ENCODE data around the gene ATG14. TPM values are rescaled to one million over a fixed set of nuclear protein-coding genes. Genes with fewer than 3 reads are reported as not detected.

ATG14 gene
- total RNA-seq, 5 donors from 2014 or later (not counting 1 experiment from before 2014, with no cell fraction given) = 13.2 to 18.1 (median 17.3) TPM

DNA sequence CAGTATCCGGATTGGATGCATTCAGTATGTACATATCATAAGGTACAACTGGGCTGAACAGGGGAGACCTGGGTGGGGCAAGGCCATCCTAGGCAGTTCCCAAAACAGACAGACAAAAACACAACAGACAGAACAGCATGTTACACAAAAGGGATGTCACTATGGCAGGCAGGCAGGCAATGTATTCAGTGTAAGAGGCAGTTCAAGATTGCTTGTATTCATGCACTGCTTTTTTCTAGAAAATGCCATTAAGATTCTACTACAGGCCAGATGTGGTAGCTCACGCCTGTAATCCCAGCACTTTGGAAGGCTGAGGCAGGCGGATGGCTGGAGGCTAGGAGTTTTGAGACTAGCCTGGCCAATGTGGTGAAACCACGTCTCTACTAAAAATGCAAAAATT lies 25.3 kb upstream of the ATG14 start:
- ATAC-seq (replicated peaks in 1 of 4) (no peak), DNase-seq (no peak)
- H3K27me3 ChIP-seq (replicated peaks in 1 of 2; ENCODE audit: control insufficient read depth in 2 of 2, extremely low read depth in 1 of 2, insufficient read depth in 2 of 2, low read length in 1 of 2) = peaks cover 0 to 11% of the 10 kb centered on the region in 2 experiments
- no peak overlapping the region for H3K4me3 Mint-ChIP-seq
- no peak overlapping the region for H3K4me3 ChIP-seq (ENCODE audit: control insufficient read depth in 1 of 2, extremely low read depth in 1 of 2, low read length in 1 of 2)
- H3K4me1 Mint-ChIP-seq = peaks cover 25 to 28% (median 26%) of the 10 kb centered on the region in 3 donors
- WGBS (ENCODE audit: insufficient coverage) = 100% methylated on average over 3 of the region's 4 CpGs
- peaks cover 0 to 2% of the 10 kb centered on the region in 2 donors for H3K27me3 Mint-ChIP-seq
- no peak overlapping the region for H3K27ac Mint-ChIP-seq
- no peaks in the 10 kb centered on the region for H3K36me3 Mint-ChIP-seq
- H3K36me3 ChIP-seq (ENCODE audit: control insufficient read depth in 2 of 2, extremely low read depth in 1 of 2, insufficient read depth in 1 of 2, low read length in 1 of 2) = no peaks in the 10 kb centered on the region
- no peaks in the 10 kb centered on the region for H3K9me3 ChIP-seq
- ChIA-PET CTCF (interaction anchor here (1.0 to 2.3 kb wide), 3 partner anchors 9 to 1037 kb away, joined by 3 to 11 read pairs (median 7); no protein-coding TSS in a partner anchor), POLR2A (interaction anchor here in 1 of 2 donors (0.6 kb wide), 1 partner anchor 9 kb away, joined by 3 read pairs; no protein-coding TSS in a partner anchor)
- peaks cover 19 to 21% of the 10 kb centered on the region in 2 experiments for H3K4me1 ChIP-seq (ENCODE audit: control insufficient read depth in 1 of 2, extremely low read depth in 1 of 2, insufficient read depth in 2 of 2, low read length in 2 of 2)
- no peaks in the 10 kb centered on the region for H3K9me3 Mint-ChIP-seq
- no peak overlapping the region for H3K27ac ChIP-seq (ENCODE audit: low read length)

DNA sequence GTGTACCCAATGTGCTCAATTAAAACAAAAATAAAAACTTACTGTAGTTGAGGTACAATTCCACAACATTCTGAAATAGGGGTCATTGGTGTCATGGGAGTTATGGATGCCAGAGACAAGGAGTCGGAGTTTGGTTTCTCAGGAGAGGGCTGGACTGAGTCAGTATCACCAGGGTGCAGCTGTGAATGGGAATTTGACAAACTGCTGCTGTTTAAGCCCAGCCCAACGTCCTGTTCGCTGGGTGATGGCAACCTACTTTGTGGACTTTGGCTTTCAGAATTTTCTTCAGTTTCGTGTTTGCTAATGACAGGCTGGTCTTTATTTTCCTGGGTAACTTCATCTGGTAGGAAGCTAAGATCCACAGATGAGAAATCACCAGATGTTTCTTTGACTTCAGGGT lies 24.9 kb upstream of the ATG14 start:
- H3K27ac Mint-ChIP-seq = peak overlapping the region in 1 of 2 donors; percentile 59
- ATAC-seq (replicated peaks in 1 of 4) (no peak), DNase-seq (no peak)
- H3K4me1 Mint-ChIP-seq = peaks cover 25 to 28% (median 26%) of the 10 kb centered on the region in 3 donors
- WGBS (ENCODE audit: insufficient coverage) = 85% methylated on average over 4 of the region's 4 CpGs
- Histone ChIP-seq H3K27ac (ENCODE audit: low read length) (no peak overlapping the region), H3K4me3 (ENCODE audit: control insufficient read depth in 1 of 2, extremely low read depth in 1 of 2, low read length in 1 of 2) (no peak overlapping the region), H3K4me1 (ENCODE audit: control insufficient read depth in 1 of 2, extremely low read depth in 1 of 2, insufficient read depth in 2 of 2, low read length in 2 of 2) (peaks cover 19 to 21% of the 10 kb centered on the region in 2 experiments), H3K36me3 (ENCODE audit: control insufficient read depth in 2 of 2, extremely low read depth in 1 of 2, insufficient read depth in 1 of 2, low read length in 1 of 2) (no peaks in the 10 kb centered on the region), H3K27me3 (replicated peaks in 1 of 2; ENCODE audit: control insufficient read depth in 2 of 2, extremely low read depth in 1 of 2, insufficient read depth in 2 of 2, low read length in 1 of 2) (peaks cover 0 to 11% of the 10 kb centered on the region in 2 experiments), H3K9me3 (no peaks in the 10 kb centered on the region)
- no peaks in the 10 kb centered on the region for H3K9me3 Mint-ChIP-seq
- ChIA-PET POLR2A (interaction anchor here in 1 of 2 donors (0.6 kb wide), 1 partner anchor 10 kb away, joined by 3 read pairs; no protein-coding TSS in a partner anchor), CTCF (interaction anchor here (0.7 to 2.3 kb wide), 5 partner anchors 8 to 1038 kb away, joined by 3 to 11 read pairs (median 5); no protein-coding TSS in a partner anchor)
- peaks cover 0 to 2% of the 10 kb centered on the region in 2 donors for H3K27me3 Mint-ChIP-seq
- H3K4me3 Mint-ChIP-seq = no peak overlapping the region
- H3K36me3 Mint-ChIP-seq = no peaks in the 10 kb centered on the region

DNA sequence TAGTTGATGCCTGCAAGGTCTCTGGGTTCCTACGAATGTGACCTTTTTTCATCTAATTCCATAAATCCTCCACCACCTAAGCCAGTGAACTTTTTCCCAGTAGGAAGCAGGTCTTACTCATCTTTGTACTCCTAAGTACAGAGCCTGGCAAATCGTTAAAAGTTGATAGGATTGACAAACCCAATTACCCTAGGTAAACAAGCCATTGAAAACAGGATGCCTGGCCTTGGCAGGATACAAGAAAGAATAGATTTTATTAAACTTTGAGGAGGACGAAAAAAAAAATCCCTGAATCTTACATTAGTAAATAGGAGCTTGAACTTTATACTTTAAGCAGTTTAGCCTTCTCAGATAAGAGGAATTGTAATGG lies 23.2 kb upstream of the ATG14 start:
- Histone ChIP-seq H3K27me3 (replicated peaks in 1 of 2; ENCODE audit: control insufficient read depth in 2 of 2, extremely low read depth in 1 of 2, insufficient read depth in 2 of 2, low read length in 1 of 2) (peaks cover 0 to 2% of the 10 kb centered on the region in 2 experiments), H3K4me1 (ENCODE audit: control insufficient read depth in 1 of 2, extremely low read depth in 1 of 2, insufficient read depth in 2 of 2, low read length in 2 of 2) (peaks cover 22 to 24% of the 10 kb centered on the region in 2 experiments), H3K9me3 (no peaks in the 10 kb centered on the region), H3K4me3 (ENCODE audit: control insufficient read depth in 1 of 2, extremely low read depth in 1 of 2, low read length in 1 of 2) (no peak overlapping the region), H3K27ac (ENCODE audit: low read length) (peak overlapping the region; percentile 27), H3K36me3 (ENCODE audit: control insufficient read depth in 2 of 2, extremely low read depth in 1 of 2, insufficient read depth in 1 of 2, low read length in 1 of 2) (no peaks in the 10 kb centered on the region)
- ChIA-PET CTCF (interaction anchor here (0.6 to 1.5 kb wide), 5 partner anchors 9 to 1761 kb away, joined by 3 to 6 read pairs (median 4); no protein-coding TSS in a partner anchor), POLR2A (interaction anchor here (0.5 to 0.7 kb wide), 4 partner anchors 142 to 574 kb away, joined by 3 to 7 read pairs (median 4); no protein-coding TSS in a partner anchor)
- peaks cover 33 to 39% (median 35%) of the 10 kb centered on the region in 3 donors for H3K4me1 Mint-ChIP-seq
- no peaks in the 10 kb centered on the region for H3K27me3 Mint-ChIP-seq
- H3K9me3 Mint-ChIP-seq = no peaks in the 10 kb centered on the region
- H3K36me3 Mint-ChIP-seq = no peaks in the 10 kb centered on the region
- WGBS (ENCODE audit: insufficient coverage) = 100% methylated on average over 1 of the region's 3 CpGs
- no peak for ATAC-seq (replicated peaks in 1 of 4)
- DNase-seq = no peak
- H3K27ac Mint-ChIP-seq = peak overlapping the region; percentile 91 to 92
- H3K4me3 Mint-ChIP-seq = peak overlapping the region in 1 of 3 donors; percentile 63

DNA sequence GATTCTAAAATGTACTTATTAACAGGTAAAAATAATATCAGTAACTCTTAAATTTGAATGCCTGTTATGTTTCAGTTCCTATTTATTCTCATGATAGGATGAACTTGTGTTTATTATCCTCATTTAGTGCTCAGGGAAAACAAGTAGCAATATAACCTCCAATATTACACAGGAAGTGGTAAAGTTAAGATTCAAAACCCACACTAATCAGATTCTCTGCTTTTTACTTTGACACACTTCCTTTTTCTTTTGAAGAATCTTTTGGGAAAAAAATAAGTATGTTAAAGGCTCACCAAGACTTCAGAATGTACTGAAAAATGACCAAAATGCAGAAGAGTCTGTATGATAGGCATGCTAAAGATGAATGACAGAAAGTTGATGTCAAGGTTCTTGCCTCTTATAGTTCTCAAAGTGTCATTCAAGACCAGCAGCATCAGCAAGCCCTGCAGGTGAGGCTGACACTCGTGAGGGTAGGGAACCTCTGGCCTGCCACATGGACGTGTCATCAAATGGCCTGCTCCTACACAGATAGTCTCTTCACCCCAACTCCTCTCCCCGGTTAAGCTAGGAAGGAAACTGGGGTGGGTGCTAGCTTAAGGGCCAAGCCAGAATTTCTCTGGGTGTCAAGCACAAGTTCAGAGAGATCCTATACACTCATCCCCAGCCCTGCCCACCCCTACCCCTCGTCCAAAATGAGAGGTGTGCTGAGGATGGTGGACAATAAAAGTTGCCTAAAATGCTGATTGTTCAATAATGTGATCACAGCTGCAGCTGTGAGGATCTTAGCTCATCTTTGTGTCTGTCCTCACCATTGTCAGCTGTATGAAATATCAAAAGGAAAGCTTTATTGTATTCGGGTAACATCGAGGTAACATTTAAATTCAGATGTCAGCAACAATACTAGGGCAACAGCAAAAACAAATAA lies 22.5 kb upstream of the ATG14 start:
- Mint-ChIP-seq H3K4me3 (peak overlapping the region; percentile 28 to 63 (median 43)), H3K4me1 (peaks cover 34 to 41% (median 36%) of the 10 kb centered on the region in 3 donors), H3K27me3 (no peaks in the 10 kb centered on the region), H3K9me3 (no peaks in the 10 kb centered on the region), H3K27ac (peak overlapping the region; percentile 91 to 92), H3K36me3 (no peaks in the 10 kb centered on the region)
- Histone ChIP-seq H3K36me3 (ENCODE audit: control insufficient read depth in 2 of 2, extremely low read depth in 1 of 2, insufficient read depth in 1 of 2, low read length in 1 of 2) (no peaks in the 10 kb centered on the region), H3K9me3 (no peaks in the 10 kb centered on the region), H3K4me3 (ENCODE audit: control insufficient read depth in 1 of 2, extremely low read depth in 1 of 2, low read length in 1 of 2) (peak overlapping the region in 1 of 2 donors; percentile 56), H3K27me3 (replicated peaks in 1 of 2; ENCODE audit: control insufficient read depth in 2 of 2, extremely low read depth in 1 of 2, insufficient read depth in 2 of 2, low read length in 1 of 2) (no peaks in the 10 kb centered on the region), H3K4me1 (ENCODE audit: control insufficient read depth in 1 of 2, extremely low read depth in 1 of 2, insufficient read depth in 2 of 2, low read length in 2 of 2) (peaks cover 23 to 24% of the 10 kb centered on the region in 2 experiments), H3K27ac (ENCODE audit: low read length) (peak overlapping the region; percentile 27)
- WGBS (ENCODE audit: insufficient coverage) = no CpG with 5 or more reads among the region's 6 CpGs
- POLR2A ChIA-PET = interaction anchor here (0.5 to 0.7 kb wide), 4 partner anchors 13 to 574 kb away, joined by 3 to 7 read pairs (median 4); no protein-coding TSS in a partner anchor
- peak; percentile 29 to 54 (median 36) for ATAC-seq (replicated peaks in 1 of 4)
- CTCF ChIA-PET = interaction anchor here (0.6 to 1.3 kb wide), 5 partner anchors 12 to 1761 kb away, joined by 3 to 6 read pairs (median 4); no protein-coding TSS in a partner anchor
- DNase-seq = peak in 4 of 35 experiments; percentile 3 to 23 (median 10)

DNA sequence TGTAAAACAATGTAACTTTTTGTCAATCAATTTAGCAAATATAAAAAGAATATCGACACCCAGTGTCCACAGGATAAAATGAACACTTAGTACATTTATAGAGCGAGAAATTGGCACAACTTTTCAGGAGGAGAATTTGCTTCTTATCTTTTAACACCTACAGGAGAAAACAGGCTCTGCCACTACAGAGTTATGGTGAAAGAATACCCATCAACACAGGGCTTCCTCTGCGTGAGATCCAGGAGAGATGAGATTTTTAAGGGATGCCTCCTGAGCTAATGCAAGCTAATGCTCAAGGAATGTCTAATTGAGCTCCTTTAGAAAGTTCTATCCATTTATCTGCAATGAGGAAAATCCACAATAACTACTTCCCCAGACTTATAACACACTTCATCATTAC lies 21.0 kb upstream of the ATG14 start:
- Histone ChIP-seq H3K27me3 (replicated peaks in 1 of 2; ENCODE audit: control insufficient read depth in 2 of 2, extremely low read depth in 1 of 2, insufficient read depth in 2 of 2, low read length in 1 of 2) (no peaks in the 10 kb centered on the region), H3K4me1 (ENCODE audit: control insufficient read depth in 1 of 2, extremely low read depth in 1 of 2, insufficient read depth in 2 of 2, low read length in 2 of 2) (peaks cover 23 to 24% of the 10 kb centered on the region in 2 experiments), H3K36me3 (ENCODE audit: control insufficient read depth in 2 of 2, extremely low read depth in 1 of 2, insufficient read depth in 1 of 2, low read length in 1 of 2) (no peaks in the 10 kb centered on the region), H3K27ac (ENCODE audit: low read length) (no peak overlapping the region), H3K9me3 (no peaks in the 10 kb centered on the region), H3K4me3 (ENCODE audit: control insufficient read depth in 1 of 2, extremely low read depth in 1 of 2, low read length in 1 of 2) (no peak overlapping the region)
- H3K4me3 Mint-ChIP-seq = no peak overlapping the region
- H3K27me3 Mint-ChIP-seq = no peaks in the 10 kb centered on the region
- peaks cover 34 to 41% (median 36%) of the 10 kb centered on the region in 3 donors for H3K4me1 Mint-ChIP-seq
- H3K9me3 Mint-ChIP-seq = no peaks in the 10 kb centered on the region
- no CpG with 5 or more reads among the region's 3 CpGs for WGBS (ENCODE audit: insufficient coverage)
- ChIA-PET CTCF (interaction anchor here (0.7 to 1.1 kb wide), 4 partner anchors 13 to 176 kb away, joined by 3 to 9 read pairs (median 4); partner anchors contain the start of gene FBXO34 (in 1 of the 2)), POLR2A (interaction anchor here (0.6 kb wide), 4 partner anchors 18 to 359 kb away, joined by 3 to 12 read pairs (median 5); no protein-coding TSS in a partner anchor)
- no peak for DNase-seq
- H3K36me3 Mint-ChIP-seq = no peaks in the 10 kb centered on the region
- H3K27ac Mint-ChIP-seq = peak overlapping the region; percentile 28 to 52
- no peak for ATAC-seq (replicated peaks in 1 of 4)

All from T-cell (primary cell).